Neural cell (in vitro differentiated cells): ENCODE data around the gene RHO. TPM values are rescaled to one million over a fixed set of nuclear protein-coding genes. Genes with fewer than 3 reads are reported as not detected.

Experiments
- H2AFZ ChIP-seq: fragments of 200-600, 300-800 bp; sonication (generic), shearing (Covaris generic); 2 replicates; pipeline ENCODE4 v1.6.0; 2014; ENCODE audit warnings: low read depth, mild to moderate bottlenecking, antibody characterized with exemption, low read length, moderate library complexity
- H3F3A ChIP-seq: fragments of 200-600 bp; shearing (Covaris generic); 2 replicates; pipeline ENCODE4 v1.6.1; 2016; ENCODE audit warnings: mild to moderate bottlenecking, moderate library complexity, mixed read lengths, antibody characterized with exemption, low read length; ENCODE audit not compliant: insufficient read depth, poor library complexity, severe bottlenecking
- H3K27ac ChIP-seq: fragments of 200-600, 300-800 bp; sonication (generic), shearing (Covaris generic); 2 replicates; pipeline ENCODE4 v1.5.1; 2014; ENCODE audit warnings: mild to moderate bottlenecking, low read length, moderate library complexity
- H3K27me3 ChIP-seq: fragments of 300-800, 200-600 bp; sonication (generic), shearing (Covaris generic); 2 replicates; pipeline ENCODE4 v1.6.0; 2014; ENCODE audit warnings: mild to moderate bottlenecking, low read depth, low read length, moderate library complexity; ENCODE audit not compliant: insufficient read depth
- H3K36me3 ChIP-seq: fragments of 300-800, 200-600 bp; sonication (generic), shearing (Covaris generic); 2 replicates; pipeline ENCODE4 v1.5.1; 2014; ENCODE audit warnings: mild to moderate bottlenecking, antibody characterized with exemption, low read length, moderate library complexity; ENCODE audit not compliant: insufficient read depth
- H3K4me2 ChIP-seq: fragments of 300-800, 200-600 bp; sonication (generic), shearing (Covaris generic); 2 replicates; pipeline ENCODE4 v1.6.0; 2014; ENCODE audit warnings: mild to moderate bottlenecking, low read length
- H3K4me3 ChIP-seq: fragments of 300-800, 200-600 bp; sonication (generic), shearing (Covaris generic); 2 replicates; pipeline ENCODE4 v1.5.1; 2014; ENCODE audit warnings: mild to moderate bottlenecking, low read length, moderate library complexity
- H3K79me2 ChIP-seq: fragments of 200-600 bp; shearing (Covaris generic); replicated peaks from 2 replicates; pipeline ENCODE4 v1.6.0; 2014; ENCODE audit warnings: mild to moderate bottlenecking, low read length, moderate library complexity; ENCODE audit not compliant: insufficient read depth
- H3K9ac ChIP-seq: fragments of 300-800, 200-600 bp; sonication (generic), shearing (Covaris generic); 2 replicates; pipeline ENCODE4 v1.6.1; 2016; ENCODE audit warnings: mild to moderate bottlenecking, low read length, mixed read lengths
- H3K9me2 ChIP-seq: fragments of 200-600 bp; shearing (Covaris generic); 2 replicates; pipeline ENCODE4 v1.6.1; 2016; ENCODE audit warnings: mild to moderate bottlenecking, low read length, mixed read lengths; ENCODE audit not compliant: insufficient read depth
- H3K9me3 ChIP-seq: fragments of 200-600, 300-800 bp; sonication (generic), shearing (Covaris generic); 2 replicates; pipeline ENCODE4 v1.6.1; 2016; ENCODE audit warnings: mild to moderate bottlenecking, mixed run types, low read length, moderate library complexity, mixed read lengths
- H4K20me1 ChIP-seq: fragments of 200-600 bp; shearing (Covaris generic); 2 replicates; pipeline ENCODE4 v1.6.1; 2016; ENCODE audit warnings: mild to moderate bottlenecking, mixed run types; ENCODE audit not compliant: insufficient read depth
- CTCF ChIP-seq: fragments of 450-650 bp; IDR thresholded peaks from 2 replicates; pipeline ENCODE4 v1.5.1; 2014; ENCODE audit warnings: antibody characterized with exemption, mild to moderate bottlenecking, moderate library complexity; ENCODE audit not compliant: poor library complexity, severe bottlenecking
- EP300 ChIP-seq: fragments of 450-650 bp; conservative IDR thresholded peaks from 2 replicates; pipeline ENCODE4 v1.6.1; 2014; ENCODE audit warnings: antibody characterized with exemption, mild to moderate bottlenecking, moderate library complexity; ENCODE audit not compliant: poor library complexity, severe bottlenecking
- EZH2 ChIP-seq: fragments of 200-600, 300-800 bp; shearing (Covaris generic), sonication (generic); IDR thresholded peaks from 2 replicates; pipeline ENCODE4 v1.6.1; 2014; ENCODE audit warnings: antibody characterized with exemption, low read length, borderline replicate concordance, mild to moderate bottlenecking; ENCODE audit not compliant: insufficient read depth, poor library complexity, severe bottlenecking
- POLR2AphosphoS5 ChIP-seq: IDR thresholded peaks from 2 replicates; pipeline ENCODE4 v1.6.1; 2012
- RAD21 ChIP-seq: fragments of 450-650 bp; conservative IDR thresholded peaks from 2 replicates; pipeline ENCODE4 v1.6.1; 2014; ENCODE audit warnings: antibody characterized with exemption, mild to moderate bottlenecking, moderate library complexity
- REST ChIP-seq: IDR thresholded peaks from 2 replicates; pipeline ENCODE4 v1.6.1; 2012; ENCODE audit warnings: borderline replicate concordance
- SMC3 ChIP-seq: fragments of 450-650 bp; conservative IDR thresholded peaks from 2 replicates; pipeline ENCODE4 v1.6.1; 2014; ENCODE audit warnings: antibody characterized with exemption, mild to moderate bottlenecking, moderate library complexity; ENCODE audit not compliant: poor library complexity
- TAF1 ChIP-seq: IDR thresholded peaks from 2 replicates; pipeline ENCODE4 v1.6.1; 2012; ENCODE audit warnings: low read depth
- polyA plus RNA-seq: library from polyadenylated mRNA; depleted of rRNA; stranded (reverse); fragments of >200 nt; gene quantifications from 2 replicates; pipeline ENCODE4 v1.2.3, GENCODE V29; 2014

The RHO gene
- polyA plus RNA-seq, 1 donor from 2014 or later: not detected

DNA sequence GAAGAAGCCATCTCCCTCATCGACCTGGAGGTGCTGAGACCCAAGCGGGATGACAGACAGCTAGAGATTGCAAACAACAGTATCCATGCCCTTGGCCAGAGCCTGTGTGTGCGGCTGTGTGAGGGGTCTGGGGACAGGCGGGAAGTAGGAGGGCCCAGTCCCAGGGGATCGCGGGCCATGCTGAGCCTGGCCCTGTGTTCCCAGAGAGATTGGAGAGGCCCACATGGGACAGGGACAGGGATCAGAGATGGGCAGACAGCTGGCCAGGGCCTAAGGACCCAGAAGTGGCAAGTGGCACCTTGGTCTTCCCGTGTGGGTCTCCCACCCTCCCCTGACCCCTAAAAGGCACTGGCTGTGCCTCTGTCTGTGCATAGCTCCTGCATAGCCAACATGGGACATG, 10.9 kb upstream of the RHO start:
- Histone ChIP-seq H3K27ac (no peak overlapping the region), H3K27me3 (no peaks in the 10 kb centered on the region), H3K36me3 (no peaks in the 10 kb centered on the region), H3K9me3 (no peaks in the 10 kb centered on the region), H3K4me2 (no peak overlapping the region), H2AFZ (no peak overlapping the region), H3K9me2 (no peaks in the 10 kb centered on the region), H3K79me2 (no peaks in the 10 kb centered on the region), H3F3A (no peaks in the 10 kb centered on the region), H4K20me1 (no peaks in the 10 kb centered on the region), H3K4me3 (no peak overlapping the region), H3K9ac (no peak overlapping the region)
- TF ChIP-seq POLR2AphosphoS5 (no peak), TAF1 (no peak)

- H3K27ac ChIP-seq: no peak overlapping the region
Observed at GRCh38 chr3:129518038-129518561, 10.3 kb upstream of the RHO start.

DNA sequence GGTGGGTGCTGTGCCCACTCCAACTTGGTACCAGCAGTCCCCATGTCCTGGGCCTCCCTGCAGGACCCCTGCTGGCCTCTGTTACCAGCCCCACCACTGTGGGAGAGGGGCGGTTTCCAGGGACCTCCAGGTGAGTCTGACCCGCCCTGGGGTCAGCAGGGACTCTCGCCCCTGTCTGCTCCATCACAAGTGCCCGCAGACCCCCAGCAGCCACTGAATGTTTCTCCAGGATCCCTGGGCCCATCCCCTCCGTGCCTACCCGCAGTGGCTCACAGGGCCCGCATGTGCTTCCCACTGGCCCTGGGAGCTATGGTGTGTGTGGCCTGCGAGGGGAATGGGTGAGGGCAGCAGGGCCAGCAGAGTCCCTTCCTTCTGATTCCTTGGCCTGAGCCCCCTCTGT, 9.9 kb upstream of the RHO start:
- no peak overlapping the region for H3K4me3 ChIP-seq
- TF ChIP-seq TAF1 (no peak), EZH2 (no peak), CTCF (no peak), RAD21 (no peak), POLR2AphosphoS5 (no peak), SMC3 (no peak), REST (no peak)
- H3K9me3 ChIP-seq: no peaks in the 10 kb centered on the region
- no peaks in the 10 kb centered on the region for H3F3A ChIP-seq
- no peaks in the 10 kb centered on the region for H4K20me1 ChIP-seq
- H3K9me2 ChIP-seq: no peaks in the 10 kb centered on the region
- no peak overlapping the region for H3K27ac ChIP-seq
- H3K9ac ChIP-seq: no peak overlapping the region
- no peaks in the 10 kb centered on the region for H3K36me3 ChIP-seq
- H3K79me2 ChIP-seq: no peaks in the 10 kb centered on the region
- H3K27me3 ChIP-seq: no peaks in the 10 kb centered on the region
- H2AFZ ChIP-seq: no peak overlapping the region
- H3K4me2 ChIP-seq: no peak overlapping the region

More at GRCh38 chr3:129518038-129518561, 10.3 kb upstream of the RHO start:
- H3K9ac ChIP-seq: no peak overlapping the region
- H3K9me3 ChIP-seq: no peaks in the 10 kb centered on the region
- no peaks in the 10 kb centered on the region for H3K36me3 ChIP-seq
- H4K20me1 ChIP-seq: no peaks in the 10 kb centered on the region
- no peak overlapping the region for H2AFZ ChIP-seq
- H3K9me2 ChIP-seq: no peaks in the 10 kb centered on the region
- no peak overlapping the region for H3K4me2 ChIP-seq
- H3F3A ChIP-seq: no peaks in the 10 kb centered on the region
- no peak overlapping the region for H3K4me3 ChIP-seq
- no peaks in the 10 kb centered on the region for H3K27me3 ChIP-seq
- H3K79me2 ChIP-seq: no peaks in the 10 kb centered on the region
- TF ChIP-seq EZH2: no peak
- no peak for TF ChIP-seq SMC3
- TF ChIP-seq POLR2AphosphoS5: no peak
- no peak for TF ChIP-seq CTCF
- no peak for TF ChIP-seq EP300
- no peak for TF ChIP-seq TAF1
- no peak for TF ChIP-seq RAD21
